Trophoblast cell (in vitro differentiated cells and primary cell): ENCODE results near the gene HCRTR1.

Source experiments
- DNase-seq, 2 donors: peaks; one replicate each; pipeline ENCODE4 v3.0.0-alpha.2; 2016
- H2AFZ ChIP-seq: 2 replicates; pipeline ENCODE4 v1.6.1; 2013; ENCODE audit warnings: low read length, moderate library complexity, mild to moderate bottlenecking; ENCODE audit not compliant: insufficient read depth, poor library complexity
- H2AK5ac ChIP-seq: 2 replicates; pipeline ENCODE4 v1.6.1; 2013; ENCODE audit warnings: mild to moderate bottlenecking, low read length
- H2BK120ac ChIP-seq: 2 replicates; pipeline ENCODE4 v1.6.1; 2013; ENCODE audit warnings: low read length, mild to moderate bottlenecking, moderate library complexity; ENCODE audit not compliant: insufficient read depth, poor library complexity
- H2BK12ac ChIP-seq: 2 replicates; pipeline ENCODE4 v1.6.1; 2013; ENCODE audit warnings: mild to moderate bottlenecking, low read length, moderate library complexity
- H2BK5ac ChIP-seq: 2 replicates; pipeline ENCODE4 v1.6.1; 2013; ENCODE audit warnings: low read length, low read depth, moderate library complexity, mild to moderate bottlenecking; ENCODE audit not compliant: poor library complexity
- H3K14ac ChIP-seq: 2 replicates; pipeline ENCODE4 v1.6.1; 2013; ENCODE audit warnings: mild to moderate bottlenecking, low read length
- H3K18ac ChIP-seq: 2 replicates; pipeline ENCODE4 v1.6.1; 2013; ENCODE audit warnings: mild to moderate bottlenecking, low read length
- H3K23ac ChIP-seq: 2 replicates; pipeline ENCODE4 v1.6.1; 2013; ENCODE audit warnings: low read length
- H3K27ac ChIP-seq: 2 replicates; pipeline ENCODE4 v1.5.1; 2013; ENCODE audit warnings: low read depth, mild to moderate bottlenecking, inconsistent platforms, low read length, moderate library complexity
- H3K27me3 ChIP-seq: 2 replicates; pipeline ENCODE4 v1.6.1; 2013; ENCODE audit warnings: inconsistent platforms, mild to moderate bottlenecking, low read length, moderate library complexity; ENCODE audit not compliant: insufficient read depth
- H3K36me3 ChIP-seq, 2 experiments: 1 replicate in 1 of 2; 2 replicates in 1 of 2; pipeline ENCODE4 v1.6.1; 2013; ENCODE audit warnings: low read length in 2 of 2, mild to moderate bottlenecking in 2 of 2, moderate library complexity in 1 of 2; ENCODE audit not compliant: insufficient read depth in 2 of 2, control insufficient read depth in 1 of 2
- H3K4ac ChIP-seq: 2 replicates; pipeline ENCODE4 v1.6.1; 2013; ENCODE audit warnings: low read depth, mild to moderate bottlenecking, low read length, moderate library complexity
- H3K4me1 ChIP-seq, 2 experiments: 1 replicate in 1 of 2; 2 replicates in 1 of 2; pipeline ENCODE4 v1.6.1; 2013; ENCODE audit warnings: low read length in 2 of 2, mild to moderate bottlenecking in 2 of 2, moderate library complexity in 1 of 2; ENCODE audit not compliant: insufficient read depth in 2 of 2, control insufficient read depth in 1 of 2
- H3K4me2 ChIP-seq: 2 replicates; pipeline ENCODE4 v1.6.1; 2013; ENCODE audit warnings: inconsistent platforms, mild to moderate bottlenecking, low read length, moderate library complexity
- H3K4me3 ChIP-seq: 2 replicates; pipeline ENCODE4 v1.5.1; 2013; ENCODE audit warnings: mild to moderate bottlenecking, low read depth, low read length, inconsistent platforms
- H3K79me1 ChIP-seq: one replicate; pipeline ENCODE4 v1.6.1; 2013; ENCODE audit warnings: low read length
- H3K79me2 ChIP-seq: 2 replicates; pipeline ENCODE4 v1.6.1; 2013; ENCODE audit warnings: low read length, mild to moderate bottlenecking; ENCODE audit not compliant: control insufficient read depth, insufficient read depth, poor library complexity
- H3K9ac ChIP-seq: 2 replicates; pipeline ENCODE4 v1.6.1; 2013; ENCODE audit warnings: mild to moderate bottlenecking, low read length
- H3K9me3 ChIP-seq: 2 replicates; pipeline ENCODE4 v1.6.1; 2013; ENCODE audit warnings: low read depth, mild to moderate bottlenecking, control low read depth, inconsistent platforms, low read length; ENCODE audit not compliant: insufficient read depth
- H4K12ac ChIP-seq: 2 replicates; pipeline ENCODE4 v1.6.1; 2013; ENCODE audit warnings: low read depth, mild to moderate bottlenecking, low read length, moderate library complexity
- H4K8ac ChIP-seq: 2 replicates; pipeline ENCODE4 v1.6.1; 2013; ENCODE audit warnings: low read depth, mild to moderate bottlenecking, low read length, moderate library complexity
- H4K91ac ChIP-seq: one replicate; pipeline ENCODE4 v1.6.1; 2013; ENCODE audit warnings: low read depth, mild to moderate bottlenecking, low read length, moderate library complexity
- WGBS: extraction: QIAGEN DNeasy Blood & Tissue Kit; methylation state at CpG from one replicate; pipeline ENCODE4 v1.1.7; 2013; ENCODE audit warnings: missing lambda C conversion rate; ENCODE audit not compliant: insufficient read length, insufficient coverage; ENCODE audit errors: extremely low coverage; 5-methylcytosine and 5-hydroxymethylcytosine counted together

The HCRTR1 gene

GRCh38 chr1:31623365-31623764 lies 5.9 kb downstream of the HCRTR1 start:
- H3K9me3 ChIP-seq = peaks cover 5% of the 10 kb centered on the region
- WGBS = no CpG with 5 or more reads among the region's 12 CpGs
- H2BK5ac ChIP-seq = no peak overlapping the region
- H3K4ac ChIP-seq = no peak overlapping the region
- no peak overlapping the region for H3K4me2 ChIP-seq
- H2AK5ac ChIP-seq = no peak overlapping the region
- H2AFZ ChIP-seq = no peak overlapping the region
- no peak overlapping the region for H3K9ac ChIP-seq
- peaks cover 42% of the 10 kb centered on the region for H3K79me1 ChIP-seq
- H2BK12ac ChIP-seq = no peak overlapping the region
- H3K4me1 ChIP-seq = peaks cover 33 to 35% of the 10 kb centered on the region in 2 experiments
- no peak overlapping the region for H3K18ac ChIP-seq
- H3K27ac ChIP-seq = no peak overlapping the region
- H3K4me3 ChIP-seq = no peak overlapping the region
- H3K23ac ChIP-seq = no peak overlapping the region
- H4K91ac ChIP-seq = no peak overlapping the region
- no peak overlapping the region for H2BK120ac ChIP-seq
- no peak overlapping the region for H3K14ac ChIP-seq
- DNase-seq = no peak
- peaks cover 17% of the 10 kb centered on the region for H3K79me2 ChIP-seq
- peaks cover 5 to 11% of the 10 kb centered on the region in 2 experiments for H3K36me3 ChIP-seq
- no peak overlapping the region for H4K8ac ChIP-seq
- H3K27me3 ChIP-seq = no peaks in the 10 kb centered on the region
- no peak overlapping the region for H4K12ac ChIP-seq

- Histone ChIP-seq H3K9ac (no peak overlapping the region), H3K27ac (no peak overlapping the region), H2BK12ac (no peak overlapping the region), H2BK120ac (peak overlapping the region; percentile 1), H3K79me2 (peaks cover 17% of the 10 kb centered on the region), H3K4me2 (no peak overlapping the region), H4K8ac (no peak overlapping the region), H3K23ac (no peak overlapping the region), H2AK5ac (no peak overlapping the region), H3K36me3 (peaks cover 7 to 12% of the 10 kb centered on the region in 2 experiments), H4K12ac (no peak overlapping the region), H3K4ac (no peak overlapping the region), H2BK5ac (no peak overlapping the region), H2AFZ (no peak overlapping the region), H3K9me3 (peaks cover 5% of the 10 kb centered on the region), H3K79me1 (peaks cover 46% of the 10 kb centered on the region), H3K27me3 (no peaks in the 10 kb centered on the region), H3K4me1 (peaks cover 37 to 40% of the 10 kb centered on the region in 2 experiments), H3K18ac (no peak overlapping the region), H3K4me3 (no peak overlapping the region), H4K91ac (peak overlapping the region; percentile 78), H3K14ac (no peak overlapping the region)
- WGBS = no CpG with 5 or more reads among the region's 5 CpGs
- DNase-seq = no peak
Observed at GRCh38 chr1:31624309-31624708, 6.8 kb downstream of the HCRTR1 start.

- no CpG with 5 or more reads among the region's 16 CpGs for WGBS
- H2BK12ac ChIP-seq = peak overlapping the region; percentile 16
- H3K23ac ChIP-seq = no peak overlapping the region
- H2AK5ac ChIP-seq = peak overlapping the region; percentile 29
- H3K4me2 ChIP-seq = peak overlapping the region; percentile 20
- H3K9me3 ChIP-seq = peaks cover 5% of the 10 kb centered on the region
- peak overlapping the region; percentile 8 for H4K8ac ChIP-seq
- peaks cover 19% of the 10 kb centered on the region for H3K79me2 ChIP-seq
- peak overlapping the region; percentile 68 for H3K18ac ChIP-seq
- no peak overlapping the region for H3K9ac ChIP-seq
- H2BK120ac ChIP-seq = peak overlapping the region; percentile 56
- H3K79me1 ChIP-seq = peaks cover 49% of the 10 kb centered on the region
- H4K91ac ChIP-seq = peak overlapping the region; percentile 78
- no peak overlapping the region for H2AFZ ChIP-seq
- peak overlapping the region; percentile 41 for H2BK5ac ChIP-seq
- no peak overlapping the region for H3K4ac ChIP-seq
- peak overlapping the region; percentile 18 for H3K14ac ChIP-seq
- peak overlapping the region; percentile 91 for H3K27ac ChIP-seq
- peaks cover 9 to 14% of the 10 kb centered on the region in 2 experiments for H3K36me3 ChIP-seq
- peaks cover 42 to 45% of the 10 kb centered on the region in 2 experiments for H3K4me1 ChIP-seq
- H3K4me3 ChIP-seq = no peak overlapping the region
- DNase-seq = no peak
- H3K27me3 ChIP-seq = no peaks in the 10 kb centered on the region
- no peak overlapping the region for H4K12ac ChIP-seq
Observed at GRCh38 chr1:31624731-31625514, 7.4 kb downstream of the HCRTR1 start.

- H3K4me1 ChIP-seq = peaks cover 50 to 53% of the 10 kb centered on the region in 2 experiments
- H3K36me3 ChIP-seq = peaks cover 16 to 21% of the 10 kb centered on the region in 2 experiments
- H3K18ac ChIP-seq = peak overlapping the region; percentile 91
- H3K23ac ChIP-seq = no peak overlapping the region
- no peaks in the 10 kb centered on the region for H3K27me3 ChIP-seq
- peak overlapping the region; percentile 83 for H4K8ac ChIP-seq
- peak overlapping the region; percentile 17 for H2AFZ ChIP-seq
- H2BK12ac ChIP-seq = peak overlapping the region; percentile 94
- no peak overlapping the region for H3K4me3 ChIP-seq
- peak; percentile 35 to 60 for DNase-seq
- peak overlapping the region; percentile 91 for H3K27ac ChIP-seq
- H3K4me2 ChIP-seq = peak overlapping the region; percentile 20
- peak overlapping the region; percentile 54 for H4K12ac ChIP-seq
- H3K79me2 ChIP-seq = peaks cover 19% of the 10 kb centered on the region
- WGBS = no CpG with 5 or more reads among the region's 4 CpGs
- no peak overlapping the region for H3K9ac ChIP-seq
- H3K4ac ChIP-seq = peak overlapping the region; percentile 84
- peaks cover 4% of the 10 kb centered on the region for H3K9me3 ChIP-seq
- H3K14ac ChIP-seq = peak overlapping the region; percentile 91
- peaks cover 54% of the 10 kb centered on the region for H3K79me1 ChIP-seq
- H2AK5ac ChIP-seq = peak overlapping the region; percentile 89
- H2BK120ac ChIP-seq = peak overlapping the region; percentile 96
- peak overlapping the region; percentile 96 for H4K91ac ChIP-seq
- peak overlapping the region; percentile 95 for H2BK5ac ChIP-seq
Observed at GRCh38 chr1:31625561-31626222, 8.2 kb downstream of the HCRTR1 start.
